HG02840 (cell line): ENCODE results near the gene LRTM2.

Source experiments
- ATAC-seq: cut with Tn5 transposase; IDR thresholded peaks from one replicate; pipeline ENCODE4 v1.9.1; 2021; ENCODE audit warnings: mild to moderate bottlenecking, moderate library complexity, moderate number of reproducible peaks; ENCODE audit not compliant: unreplicated experiment, low FRiP score

LRTM2 gene

GRCh38 chr12:1827826-1828805 lies 7.8 kb downstream of the LRTM2 start:
- no peak for ATAC-seq

GRCh38 chr12:1828856-1829255 lies 8.5 kb downstream of the LRTM2 start:
- ATAC-seq, result no peak

- ATAC-seq, result no peak
Observed at GRCh38 chr12:1829306-1829900, 9.0 kb downstream of the LRTM2 start.

- ATAC-seq, result no peak
Observed at GRCh38 chr12:1830401-1830845, 10.1 kb downstream of the LRTM2 start.

- ATAC-seq, result no peak
Observed at GRCh38 chr12:1830981-1831963, 10.9 kb downstream of the LRTM2 start.

- ATAC-seq, result no peak
Observed at GRCh38 chr12:1832801-1833595, 12.6 kb downstream of the LRTM2 start.

- no peak for ATAC-seq
Observed at GRCh38 chr12:1833596-1834028, 13.2 kb downstream of the LRTM2 start.

GRCh38 chr12:1834186-1834925 lies 14.0 kb downstream of the LRTM2 start:
- ATAC-seq, result no peak

- ATAC-seq, result no peak
Observed at GRCh38 chr12:1835211-1836131, 15.1 kb downstream of the LRTM2 start.

GRCh38 chr12:1836241-1836803 lies 16.0 kb downstream of the LRTM2 start:
- no peak for ATAC-seq

- ATAC-seq, result no peak
Observed at GRCh38 chr12:1836854-1837421, 16.6 kb downstream of the LRTM2 start.

- ATAC-seq, result no peak
Observed at GRCh38 chr12:1837541-1838204, 17.3 kb downstream of the LRTM2 start.

- no peak for ATAC-seq
Observed at GRCh38 chr12:1838205-1838993, 18.0 kb downstream of the LRTM2 start.

- no peak for ATAC-seq
Observed at GRCh38 chr12:1838994-1839365, 18.6 kb downstream of the LRTM2 start.

- no peak for ATAC-seq
Observed at GRCh38 chr12:1839464-1839863, 19.1 kb downstream of the LRTM2 start.
